GM18507 (cell line): ENCODE data around the gene OR10J5.

Experiments
- DNase-seq: peaks from one replicate; pipeline ENCODE4 v3.0.0; 2011; ENCODE audit warnings: low read depth; ENCODE audit not compliant: insufficient read length; ENCODE audit errors: extremely low spot score
- FAIRE-seq: peaks from 2 replicates; lab custom pipeline; 2011; peaks lifted over from hg19 to GRCh38; lab: Jason Lieb, UNC

OR10J5 gene

GRCh38 chr1:159492575-159493323 is 43.1 kb downstream of the OR10J5 start:
- DNase-seq (no peak), FAIRE-seq (no peak)
